A204.1 (cell line): Measurements from ENCODE around the gene CTF1.
"Not testable (repeated sequence)": the region's sequence is repeated elsewhere in the genome, so short reads cannot be mapped to it uniquely, and the experiment has no call there.

ENCODE experiments used
- FAIRE-seq: peaks from 2 replicates; lab custom pipeline; 2012; peaks lifted over from hg19 to GRCh38; lab: Jason Lieb, UNC

Gene CTF1

DNA sequence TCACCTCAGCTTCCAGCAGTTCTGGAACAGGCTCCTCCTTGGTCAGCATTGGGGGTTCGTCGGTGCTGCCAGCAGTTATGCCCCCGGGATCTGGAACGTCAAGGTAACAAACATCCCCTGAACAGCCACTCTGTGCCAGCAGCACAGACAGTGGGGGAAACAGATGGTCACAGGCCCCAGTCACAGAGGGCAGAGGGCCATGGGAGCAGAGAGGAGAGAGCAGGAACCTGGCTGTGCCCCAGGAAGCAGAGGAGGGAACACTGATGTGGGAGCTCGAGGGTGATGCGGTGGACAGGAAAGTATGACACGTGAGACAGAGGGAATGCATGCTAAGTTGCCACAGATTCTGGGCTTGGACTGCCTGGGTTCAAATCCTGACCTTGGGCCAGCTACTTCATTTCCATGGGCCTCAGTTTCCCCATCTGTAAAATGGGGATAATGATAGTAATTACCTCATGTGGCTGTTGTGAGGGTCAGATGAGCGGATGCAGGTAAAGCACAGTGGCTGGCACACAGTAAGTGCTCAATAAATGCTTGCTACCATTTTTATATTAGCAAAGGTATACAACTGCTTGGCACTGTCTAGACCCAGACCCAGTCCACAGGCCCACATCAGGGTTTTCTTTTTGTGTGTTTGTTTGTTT is 7.4 kb upstream of the CTF1 start:
- no peak for FAIRE-seq

DNA sequence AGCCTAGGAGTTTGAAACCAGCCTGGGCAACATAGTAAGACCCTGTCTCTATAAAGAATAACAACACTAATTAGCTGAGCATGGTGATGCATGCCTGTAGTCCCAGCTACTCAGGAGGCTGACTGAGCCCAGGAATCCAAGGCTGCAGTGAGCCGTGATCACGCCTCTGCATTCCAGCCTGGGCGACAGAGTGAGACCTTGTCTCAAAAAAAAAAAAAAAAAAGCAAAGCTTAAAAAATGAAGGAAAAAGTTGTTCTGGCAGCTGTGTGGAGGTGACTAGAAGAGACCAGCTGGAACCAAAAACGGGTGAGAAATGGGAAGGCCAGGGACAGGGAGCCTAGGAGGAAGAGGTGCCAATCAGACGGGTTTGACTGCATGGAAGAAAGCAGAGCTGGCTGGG is 6.7 kb upstream of the CTF1 start:
- no peak for FAIRE-seq

GRCh38 chr16:30891043-30891823 is 5.2 kb upstream of the CTF1 start:
- FAIRE-seq, result not testable (repeated sequence)

GRCh38 chr16:30892670-30893416 is 3.6 kb upstream of the CTF1 start:
- no peak for FAIRE-seq

GRCh38 chr16:30893417-30893743 is 3.0 kb upstream of the CTF1 start:
- no peak for FAIRE-seq

DNA sequence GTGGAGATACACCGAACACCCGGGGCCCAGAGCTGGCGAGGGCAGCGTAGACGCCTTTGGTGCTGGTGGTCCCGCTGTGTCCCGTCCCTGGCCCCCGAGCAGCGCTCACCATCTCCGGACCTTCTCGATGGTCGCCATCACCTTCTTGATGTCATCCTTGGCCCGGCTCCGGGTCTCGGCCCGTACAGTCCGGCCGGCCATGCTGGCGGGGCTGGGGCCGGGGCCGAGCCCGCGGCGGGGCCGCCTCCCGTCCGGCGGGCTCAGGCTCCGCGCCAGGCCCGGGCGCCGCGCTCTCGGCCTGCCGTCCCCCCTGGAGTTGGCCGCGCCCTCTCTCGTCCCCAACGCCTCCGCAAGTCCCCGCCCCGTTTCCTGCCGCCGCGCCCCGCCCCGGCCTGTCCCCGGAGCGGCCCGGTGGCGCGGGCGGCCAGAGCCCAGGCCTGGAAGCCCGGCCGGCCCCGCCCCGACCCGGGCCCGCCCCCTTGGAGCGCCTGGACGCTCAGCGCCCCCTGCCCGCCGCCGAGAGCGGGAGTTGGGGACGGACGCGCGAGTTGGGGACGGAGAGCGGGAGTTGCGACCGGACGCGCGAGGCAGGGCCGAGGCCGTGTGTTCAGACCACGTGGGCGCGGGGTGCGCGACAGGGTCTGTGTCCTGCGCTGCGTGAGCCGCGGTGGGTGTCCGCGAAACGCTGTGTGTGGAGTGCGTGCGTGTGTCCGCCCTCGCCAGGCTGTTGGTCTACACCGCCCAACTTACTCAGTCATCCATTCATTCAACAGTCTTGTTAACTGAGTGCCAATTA is 2.5 kb upstream of the CTF1 start, which contains the start of gene BCL7C:
TSS of gene BCL7C (minus strand) at position 334 of the 796 bp plus-strand sequence. CDS start at position 201, 133 bp downstream.
- no peak for FAIRE-seq

GRCh38 chr16:30894540-30895368 is 1.7 kb upstream of the CTF1 start:
- FAIRE-seq, result no peak

DNA sequence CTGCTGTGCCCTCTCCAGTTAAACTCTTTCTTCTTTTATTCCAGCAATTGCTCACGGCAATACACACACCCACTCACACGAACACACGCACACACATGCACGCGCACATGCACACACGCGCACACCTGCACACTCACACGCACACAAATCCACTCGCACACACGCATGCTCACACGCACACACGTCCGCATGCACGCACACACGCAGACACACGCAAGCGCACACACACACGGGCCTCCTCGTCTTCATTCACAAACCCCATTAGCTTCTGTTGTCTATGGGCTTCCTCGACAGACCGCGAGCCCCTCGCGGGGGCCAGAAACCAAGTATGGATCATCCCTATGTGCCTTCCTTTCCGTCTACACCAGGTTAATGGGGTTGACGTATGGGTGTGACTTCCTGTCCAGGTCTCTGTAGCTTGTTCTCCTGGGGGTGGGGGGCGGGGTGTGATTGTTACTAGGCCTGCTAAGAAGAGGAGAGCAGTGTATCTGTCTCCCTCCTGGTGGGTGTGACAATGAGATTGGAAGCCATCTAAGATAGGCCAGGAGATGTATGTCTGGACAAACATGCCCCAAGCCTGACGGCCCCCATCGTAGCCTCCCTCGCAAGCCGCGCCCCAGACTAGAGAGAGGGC is 670 bp upstream of the CTF1 start:
- no peak for FAIRE-seq

DNA sequence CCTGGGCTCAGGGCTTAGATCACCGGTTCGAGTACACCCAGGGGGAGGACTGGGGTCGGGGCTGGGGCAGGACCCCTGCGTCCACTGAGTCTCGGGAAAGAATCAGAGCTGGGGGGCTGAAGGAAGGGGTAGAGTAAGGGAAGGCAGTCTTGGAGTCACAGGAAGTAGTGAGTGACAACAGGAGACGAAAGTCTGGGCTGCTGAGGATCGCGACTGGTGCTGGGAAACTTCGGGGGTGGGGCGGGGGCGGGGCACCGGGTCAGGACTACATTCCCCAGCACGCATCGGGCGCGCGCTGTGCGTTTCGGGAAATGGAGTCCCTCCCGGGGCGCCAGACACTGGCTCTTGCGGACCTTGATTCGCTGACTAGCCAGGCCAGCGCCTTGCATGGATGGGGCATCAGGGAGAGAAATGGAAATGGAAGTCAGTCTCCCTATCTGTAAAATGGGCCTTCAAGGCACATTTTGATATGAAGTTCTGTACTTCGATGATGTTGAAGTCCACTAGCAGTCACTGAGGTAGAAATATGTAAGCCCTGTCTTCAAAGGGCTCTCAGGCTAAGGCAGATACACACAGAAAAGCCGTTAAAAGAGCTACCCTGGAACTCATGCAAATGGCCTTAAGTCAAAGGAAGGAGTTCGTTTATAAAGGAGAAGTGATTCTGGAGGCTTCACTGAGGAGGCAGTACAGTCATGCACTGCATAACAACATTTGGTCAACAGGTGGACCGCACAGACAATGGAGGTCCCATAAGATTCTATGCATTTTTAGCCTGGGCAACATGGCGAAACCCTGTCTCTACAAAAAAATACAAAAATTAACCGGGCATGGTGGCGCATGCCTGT is 697 bp downstream of the CTF1 start:
- no peak for FAIRE-seq

DNA sequence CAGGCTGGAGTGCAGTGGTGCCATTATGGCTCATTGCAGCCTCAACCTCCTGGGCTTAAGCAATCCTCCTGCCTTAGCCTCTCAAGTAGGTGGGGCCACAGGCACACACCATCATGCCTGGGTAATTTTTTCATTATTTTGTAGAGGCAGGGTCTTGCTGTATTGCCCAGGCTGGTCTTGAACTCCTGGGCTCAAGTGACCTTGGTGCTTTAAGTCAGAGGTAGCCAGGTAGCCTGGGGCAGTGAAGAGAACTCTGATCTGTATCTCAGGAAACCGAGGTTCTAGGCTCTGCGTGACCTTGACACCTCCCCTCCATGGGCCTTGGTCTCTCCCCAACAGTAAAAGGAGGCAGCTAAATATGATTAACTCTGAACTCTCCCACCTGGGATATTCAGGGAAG is 3.4 kb downstream of the CTF1 start:
- no peak for FAIRE-seq

- no peak for FAIRE-seq
Measured at GRCh38 chr16:30900588-30900987, 4.2 kb downstream of the CTF1 start.

DNA sequence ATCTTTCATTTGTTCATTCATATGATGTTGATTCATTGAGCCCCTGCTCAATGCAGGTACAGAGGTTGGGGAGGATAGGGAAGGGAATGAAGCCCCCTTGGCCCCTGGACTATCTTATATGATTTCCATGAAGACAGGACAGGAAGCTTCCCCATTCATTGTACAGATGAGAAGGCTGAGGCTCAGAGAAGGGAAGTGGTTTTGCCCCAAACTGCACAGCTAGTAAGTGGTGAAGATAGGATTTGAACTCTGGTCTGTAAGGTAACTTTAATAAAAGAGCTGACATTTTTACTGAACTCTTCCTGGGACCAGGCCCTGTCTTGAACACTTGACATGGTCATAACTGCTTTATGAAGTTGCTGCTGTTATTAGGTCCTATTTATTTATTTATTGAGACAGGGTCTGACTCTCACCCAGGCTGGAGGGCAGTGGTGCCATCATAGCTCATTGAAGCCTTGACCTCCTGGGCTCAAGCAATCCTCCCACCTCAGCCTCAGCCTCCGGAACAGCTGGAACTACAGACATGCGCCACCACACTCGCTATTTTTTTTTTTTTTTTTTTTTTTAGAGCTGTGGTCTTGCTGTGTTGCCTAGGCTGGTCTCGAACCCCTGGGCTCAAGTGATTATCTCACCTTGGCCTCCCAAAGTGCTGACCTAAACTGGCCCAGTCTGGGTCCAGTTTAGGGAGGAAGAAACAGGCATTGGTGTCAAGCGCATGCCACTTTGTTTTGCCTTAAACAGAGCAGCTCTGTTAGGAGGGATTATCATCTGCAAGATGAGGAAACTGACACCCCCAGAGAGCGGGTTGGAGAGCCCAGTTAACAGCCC is 5.0 kb downstream of the CTF1 start:
- no peak for FAIRE-seq

GRCh38 chr16:30902029-30902972 is 5.9 kb downstream of the CTF1 start:
- FAIRE-seq, result no peak

DNA sequence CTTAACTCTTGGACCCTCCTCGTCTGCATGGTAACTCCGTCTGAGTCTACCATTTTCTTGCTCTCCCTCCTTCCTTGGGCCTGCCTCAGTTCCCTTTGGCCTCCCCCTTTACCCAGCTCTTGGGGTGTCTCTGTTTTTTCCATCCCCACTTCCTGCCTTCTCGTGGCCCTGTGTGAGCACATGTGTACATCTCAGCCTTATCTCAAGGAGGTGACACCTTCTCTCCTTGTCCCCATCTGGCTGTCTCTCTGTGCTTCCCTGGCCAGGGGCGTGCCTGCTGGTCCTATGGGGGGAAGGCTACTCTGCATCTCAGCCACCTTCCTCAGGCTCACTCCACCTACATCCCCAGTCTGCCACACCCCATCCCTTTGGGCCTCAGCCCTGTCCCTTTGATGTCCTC is 6.6 kb downstream of the CTF1 start:
- FAIRE-seq, result no peak

DNA sequence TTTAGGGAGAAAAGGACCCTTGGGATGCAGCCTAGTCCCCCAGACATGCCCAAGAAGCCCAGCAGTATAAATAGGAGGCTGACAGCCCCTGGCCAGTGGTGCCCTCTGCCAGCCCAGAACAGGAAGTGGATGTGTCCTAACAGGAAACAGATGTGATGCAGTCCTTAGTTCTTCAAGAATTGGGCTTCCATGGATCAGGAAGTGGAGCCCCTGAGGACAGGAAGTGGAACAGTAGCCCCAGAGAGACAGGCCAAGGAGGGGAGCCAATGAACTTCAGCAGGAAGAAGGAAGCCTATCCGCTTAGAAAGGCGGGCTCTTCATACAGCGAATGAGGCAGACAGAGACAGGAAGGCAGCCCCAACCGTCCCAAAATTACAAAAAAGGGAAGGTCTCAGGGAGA is 7.2 kb downstream of the CTF1 start:
- no peak for FAIRE-seq

- FAIRE-seq, result no peak
Measured at GRCh38 chr16:30904114-30904780, 7.8 kb downstream of the CTF1 start.

GRCh38 chr16:30907064-30907463 is 10.7 kb downstream of the CTF1 start:
- FAIRE-seq, result no peak
